Gastrocnemius medialis (tissue), 4 donors: ENCODE results near the gene FANCC. TPM values are rescaled to one million over a fixed set of nuclear protein-coding genes. Genes with fewer than 3 reads are reported as not detected.
A peak's percentile ranks its signal among the peaks of the same experiment; 100 is the strongest.

ENCODE experiments used
- ATAC-seq, 2 donors: fragments of 150-250 bp; one replicate each; pipeline ENCODE4 v1.9.1; 2016
- DNase-seq, 2 donors: peaks; one replicate each; pipeline ENCODE4 v3.0.0-alpha.2; 2019
- H3K27ac ChIP-seq, 4 donors: fragments of 200-600 bp; sonication (generic); 1 replicate in 1 of 4; 2 replicates in 3 of 4; pipeline ENCODE4 v1.5.1; 2016 to 2018; ENCODE audit warnings: mild to moderate bottlenecking in 2 of 4, moderate library complexity in 1 of 4
- H3K27me3 ChIP-seq, 3 donors: fragments of 200-600 bp; sonication (generic) in 2 of 3; 1 replicate in 1 of 3; 2 replicates in 2 of 3; pipeline versions ENCODE4 v1.5.1 to v1.6.0; 2016 to 2019; ENCODE audit warnings: mild to moderate bottlenecking in 1 of 3, moderate library complexity in 1 of 3
- H3K36me3 ChIP-seq, 2 donors: fragments of 200-600 bp; sonication (generic) in 1 of 2; one replicate each; pipeline ENCODE4 v1.5.1; 2017 to 2018
- H3K4me1 ChIP-seq, 2 donors: fragments of 200-600 bp; sonication (generic) in 1 of 2; one replicate each; pipeline ENCODE4 v1.5.1; 2016 to 2017; ENCODE audit warnings: mild to moderate bottlenecking in 2 of 2
- H3K4me3 ChIP-seq, 4 donors: fragments of 200-600 bp; sonication (generic) in 3 of 4; 1 replicate in 1 of 4; 2 replicates in 3 of 4; pipeline ENCODE4 v1.5.1; 2016 to 2019; ENCODE audit warnings: mild to moderate bottlenecking in 2 of 4
- H3K9me3 ChIP-seq, 3 donors: fragments of 200-600 bp; sonication (generic) in 2 of 3; 1 replicate in 1 of 3; 2 replicates in 2 of 3; pipeline ENCODE4 v1.5.1; 2016 to 2019
- CTCF ChIP-seq, 5 experiments: fragments of 450-650 bp in 3 of 5; fragments of 200-600 bp in 2 of 5; sonication (generic) in 2 of 5; IDR thresholded peaks in 4 of 5; conservative IDR thresholded peaks in 1 of 5; 1 replicate in 4 of 5; 2 replicates in 1 of 5; pipeline ENCODE4 v1.5.1; 2016 to 2019; ENCODE audit warnings: antibody characterized with exemption in 5 of 5, mild to moderate bottlenecking in 3 of 5, moderate library complexity in 3 of 5
- POLR2A ChIP-seq, 2 donors: fragments of 450-650 bp; IDR thresholded peaks; one replicate each; pipeline ENCODE4 v1.6.1; 2017; ENCODE audit warnings: antibody characterized with exemption in 2 of 2, mild to moderate bottlenecking in 2 of 2, moderate library complexity in 2 of 2
- in situ Hi-C, 4 donors: fragments of 200-750 bp; cut with MboI; loops; one replicate each; pipeline versions ENCODE4 v1.15.0 to v1.8.0; 2017; ENCODE audit warnings: low sequenced_read_pairs in 4 of 4
- intact Hi-C: fragments of 100-400 bp; cut with DNase I; formaldehyde crosslinking; loops from one replicate; pipeline ENCODE4 v1.15.1; 2023; ENCODE audit warnings: low total_unique reads
- total RNA-seq, 4 donors: library from RNA; depleted of rRNA; stranded (reverse); fragments of >200 nt; gene quantifications; one replicate each; pipeline versions ENCODE4 v1.1.0 to v1.2.3, GENCODE V29; 2016

The FANCC gene
- total RNA-seq, 4 donors from 2014 or later, result 1.2 to 4.8 (median 2.5) TPM

- DNase-seq (peak; percentile 77 to 88), ATAC-seq (peak; percentile 79 to 85)
- H3K4me1 ChIP-seq, result no peaks in the 10 kb centered on the region
- no peak overlapping the region for H3K4me3 ChIP-seq
- intact Hi-C loops, result no loop called here
- in situ Hi-C loops, result no loop called here
- H3K36me3 ChIP-seq, result no peaks in the 10 kb centered on the region
- H3K27ac ChIP-seq, result peak overlapping the region in 3 of 4 donors; percentile 25 to 60 (median 44)
- TF ChIP-seq POLR2A (IDR thresholded peaks at IDR 0.05), result no peak
- no peak for TF ChIP-seq CTCF (IDR thresholded peaks at IDR 0.05 in 4 of 5, conservative IDR thresholded peaks at IDR 0.05 in 1 of 5)
- no peaks in the 10 kb centered on the region for H3K27me3 ChIP-seq
- H3K9me3 ChIP-seq, result no peaks in the 10 kb centered on the region
Observed at GRCh38 chr9:95143591-95144561, 173.6 kb downstream of the FANCC start.

GRCh38 chr9:95142728-95143127 lies 174.8 kb downstream of the FANCC start:
- ATAC-seq, result no peak
- Histone ChIP-seq H3K36me3 (no peaks in the 10 kb centered on the region), H3K9me3 (no peaks in the 10 kb centered on the region), H3K4me3 (no peak overlapping the region), H3K27ac (no peak overlapping the region), H3K27me3 (no peaks in the 10 kb centered on the region), H3K4me1 (peaks cover 0 to 7% of the 10 kb centered on the region in 2 donors)
- in situ Hi-C loops, result no loop called here
- no peak for DNase-seq
- no peak for TF ChIP-seq CTCF (IDR thresholded peaks at IDR 0.05 in 4 of 5, conservative IDR thresholded peaks at IDR 0.05 in 1 of 5)
- no peak for TF ChIP-seq POLR2A (IDR thresholded peaks at IDR 0.05)
- intact Hi-C loops, result no loop called here

GRCh38 chr9:95142315-95142714 lies 175.2 kb downstream of the FANCC start:
- intact Hi-C loops (no loop called here), in situ Hi-C loops (no loop called here)
- Histone ChIP-seq H3K36me3 (no peaks in the 10 kb centered on the region), H3K4me3 (no peak overlapping the region), H3K27me3 (no peaks in the 10 kb centered on the region), H3K27ac (no peak overlapping the region), H3K4me1 (peaks cover 0 to 7% of the 10 kb centered on the region in 2 donors), H3K9me3 (no peaks in the 10 kb centered on the region)
- no peak for TF ChIP-seq POLR2A (IDR thresholded peaks at IDR 0.05)
- TF ChIP-seq CTCF (IDR thresholded peaks at IDR 0.05 in 4 of 5, conservative IDR thresholded peaks at IDR 0.05 in 1 of 5), result no peak
- no peak for DNase-seq
- ATAC-seq, result no peak

GRCh38 chr9:95140821-95141220 lies 176.7 kb downstream of the FANCC start:
- intact Hi-C loops, result no loop called here
- Histone ChIP-seq H3K27ac (no peak overlapping the region), H3K4me1 (peaks cover 0 to 7% of the 10 kb centered on the region in 2 donors), H3K4me3 (no peak overlapping the region), H3K27me3 (no peaks in the 10 kb centered on the region), H3K9me3 (no peaks in the 10 kb centered on the region), H3K36me3 (no peaks in the 10 kb centered on the region)
- DNase-seq, result no peak
- in situ Hi-C loops, result no loop called here
- TF ChIP-seq CTCF (IDR thresholded peaks at IDR 0.05 in 4 of 5, conservative IDR thresholded peaks at IDR 0.05 in 1 of 5) (no peak), POLR2A (IDR thresholded peaks at IDR 0.05) (no peak)
- ATAC-seq, result no peak
